HTERT RPE-1 (cell line): Measurements from ENCODE around the gene UQCRHL.
"Not testable (repeated sequence)": the region's sequence is repeated elsewhere in the genome, so short reads cannot be mapped to it uniquely, and the experiment has no call there.

ENCODE experiments used
- in situ Hi-C: fragments of 300-500 bp; cut with MboI; formaldehyde crosslinking; loops from 4 replicates; pipeline ENCODE4 v1.14.3; 2020; ENCODE audit warnings: low sequenced_read_pairs

Gene UQCRHL

DNA sequence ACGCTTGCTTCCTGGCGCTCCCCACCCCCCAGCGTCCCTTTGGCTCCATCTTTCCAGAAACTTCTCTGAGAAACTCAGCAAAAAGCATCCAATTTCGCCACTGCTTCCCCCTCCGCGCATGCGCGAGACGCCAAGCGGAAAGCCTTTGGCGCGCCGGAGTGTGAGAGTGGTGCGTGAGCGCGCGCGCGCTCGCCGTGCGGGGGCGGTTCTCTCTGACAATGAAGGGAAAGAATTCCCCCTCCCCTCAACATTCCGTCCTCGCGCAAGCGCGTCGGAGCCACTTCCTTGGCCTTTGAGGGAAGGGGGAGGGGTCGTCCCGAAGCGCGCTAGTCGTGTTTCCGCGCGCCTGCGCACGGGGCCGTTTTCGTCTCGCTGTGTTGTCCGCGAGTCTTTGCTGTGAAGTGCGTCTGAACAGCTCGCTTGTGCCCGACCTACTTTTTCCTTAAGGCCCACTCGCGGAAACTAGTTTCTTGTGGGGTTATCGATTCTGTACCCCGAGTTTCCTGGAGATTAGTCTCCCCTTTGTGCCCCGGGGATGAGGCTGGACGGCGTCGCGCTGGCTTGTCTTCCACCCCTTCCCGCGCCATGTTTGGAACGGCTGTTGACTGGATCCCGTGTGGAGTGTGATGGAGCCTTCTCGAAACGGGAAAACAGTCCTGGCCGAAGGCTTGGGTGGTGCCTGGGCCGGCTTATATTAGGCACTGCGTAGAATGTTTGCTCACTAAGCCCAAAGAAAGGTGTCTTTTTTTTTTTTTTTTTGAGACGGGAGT, 28.5 kb upstream of the UQCRHL start:
- in situ Hi-C loops: no loop called here

DNA sequence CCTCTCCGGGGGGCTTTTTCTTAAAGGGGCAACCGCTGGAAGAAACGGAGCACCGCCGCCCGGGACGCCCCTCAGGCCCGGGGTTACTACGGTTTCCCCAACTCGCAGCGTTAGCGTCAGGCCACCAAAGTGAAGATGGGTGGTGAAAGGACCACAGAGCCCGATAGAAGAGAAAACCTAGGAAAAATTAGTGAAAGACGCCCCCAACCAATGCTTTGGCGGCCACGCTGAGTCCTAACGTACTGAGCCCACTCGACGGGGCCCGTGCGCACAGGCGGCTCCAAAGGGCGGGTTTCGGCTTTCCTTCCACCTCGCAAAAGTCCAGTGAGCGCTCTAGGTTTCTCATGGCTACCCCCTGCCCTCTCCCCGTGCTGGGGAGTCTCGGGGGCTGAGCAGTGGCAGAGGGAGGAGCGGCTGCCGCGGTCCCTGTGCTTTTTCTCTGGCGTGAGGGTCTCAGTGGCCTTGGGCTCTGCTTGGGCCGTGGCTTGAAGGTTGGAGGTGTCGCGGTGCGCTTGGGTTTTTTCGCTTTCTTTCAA, 27.8 kb upstream of the UQCRHL start:
- in situ Hi-C loops: no loop called here

DNA sequence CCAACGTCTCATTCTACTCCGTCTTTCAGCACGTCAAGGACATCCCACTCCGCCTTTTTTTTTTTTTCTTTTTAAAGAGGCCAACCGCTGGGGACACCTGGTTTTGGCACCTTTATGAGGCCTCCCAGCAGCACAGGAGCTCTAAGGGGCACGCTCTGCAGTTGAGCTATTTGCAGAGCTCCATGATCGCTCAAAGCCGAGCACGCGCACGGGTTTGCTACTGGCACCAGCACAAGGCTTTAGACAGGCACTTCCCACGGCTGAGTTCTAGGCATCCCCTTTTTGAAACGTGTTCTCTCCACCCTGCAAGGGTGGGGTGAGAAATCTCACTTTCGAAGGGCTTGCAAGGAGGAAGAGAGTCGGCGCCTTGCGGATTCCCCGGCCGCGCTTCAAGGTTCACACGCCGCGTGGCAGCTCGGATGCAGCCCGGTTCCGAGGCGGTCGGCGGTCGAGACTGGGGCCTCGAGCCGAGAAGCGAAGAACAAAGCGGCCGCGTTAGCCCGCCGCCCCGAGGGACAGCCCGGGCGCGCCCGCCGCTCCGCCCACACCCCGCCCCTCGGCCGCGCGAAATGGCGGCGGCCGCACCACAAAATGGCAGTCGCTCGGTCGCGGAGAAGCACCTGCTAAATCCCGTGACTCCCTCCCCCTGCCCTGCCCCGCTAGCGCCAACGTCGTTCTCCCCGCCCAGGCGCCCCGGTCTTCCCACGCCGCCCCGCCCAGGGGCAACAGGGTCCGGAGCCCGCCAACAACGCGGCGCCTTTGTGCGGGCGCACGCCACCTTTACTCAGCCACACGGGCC, 27.2 kb upstream of the UQCRHL start:
- in situ Hi-C loops: no loop called here

DNA sequence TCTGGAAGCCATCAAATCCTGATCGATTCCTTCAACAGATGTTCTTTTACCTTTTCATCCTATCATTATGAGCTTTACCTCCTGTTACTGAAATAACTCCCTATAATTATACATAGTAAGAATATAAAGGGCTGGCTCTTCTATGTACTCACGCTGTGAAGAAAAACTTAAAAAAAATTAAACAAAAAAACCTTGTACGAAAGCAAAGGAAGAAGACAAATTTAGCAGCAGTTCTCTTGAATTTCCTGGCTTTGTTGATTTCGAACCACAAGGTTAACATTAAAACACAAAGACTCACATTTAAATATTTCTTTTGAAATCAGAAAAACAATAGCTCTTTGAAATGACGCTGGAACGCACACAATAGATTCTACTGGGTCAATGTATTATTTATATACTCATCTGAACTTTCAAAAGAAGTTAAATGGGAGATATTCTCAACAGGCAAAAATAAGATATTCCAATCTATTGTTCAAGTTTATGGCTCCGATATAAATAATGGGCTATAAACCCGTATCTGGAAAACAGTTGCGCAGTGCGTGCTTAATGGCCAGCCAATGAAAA, 26.5 kb upstream of the UQCRHL start:
- in situ Hi-C loops: no loop called here

DNA sequence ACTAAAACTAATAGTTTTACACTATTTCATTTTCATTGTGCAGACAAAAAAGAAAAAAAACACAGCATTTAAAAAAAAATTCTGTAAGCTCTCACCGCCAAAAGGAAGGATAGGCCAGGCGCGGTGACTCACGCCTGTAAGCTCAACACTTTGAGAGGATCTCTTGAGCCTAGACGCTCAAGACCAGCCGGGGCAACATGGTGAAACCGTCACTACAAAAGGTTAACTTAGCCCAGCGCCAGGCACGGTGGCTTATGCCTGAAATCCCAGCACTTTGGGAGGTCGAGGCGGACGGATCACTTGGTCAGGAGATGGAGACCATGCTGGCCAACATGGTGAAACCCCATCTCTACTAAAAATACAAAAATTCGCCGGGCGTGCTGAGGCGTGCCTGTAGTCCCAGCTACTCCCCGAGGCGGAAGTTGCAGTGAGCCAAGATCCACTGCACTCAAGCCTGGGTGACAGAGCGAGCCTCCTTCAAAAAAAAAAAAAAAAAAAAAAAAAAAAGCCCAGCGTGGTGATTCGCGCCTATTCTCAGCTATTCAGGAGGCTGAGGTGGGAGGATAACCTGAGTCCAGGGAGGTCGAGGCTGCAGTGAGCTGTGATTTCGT, 25.7 kb upstream of the UQCRHL start:
- in situ Hi-C loops: no loop called here

DNA sequence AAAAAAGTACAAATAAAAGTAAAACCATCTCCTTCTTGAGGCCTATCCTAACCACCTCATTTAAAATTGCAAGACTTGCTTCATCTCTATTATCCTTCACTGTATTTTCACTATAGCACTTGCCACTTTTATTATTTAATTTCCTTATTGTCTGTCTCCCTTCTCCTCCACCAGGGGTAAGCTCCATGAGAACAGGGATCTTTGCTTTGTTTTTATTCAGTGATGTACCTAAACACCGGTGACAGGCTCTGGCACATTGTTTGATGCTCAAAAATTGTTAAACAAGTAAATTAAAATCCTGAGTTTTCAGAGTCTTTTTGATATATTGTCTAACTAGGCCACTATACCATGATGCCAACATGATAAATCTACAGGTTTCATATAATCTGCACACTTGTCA, 22.8 kb upstream of the UQCRHL start:
- in situ Hi-C loops: no loop called here

DNA sequence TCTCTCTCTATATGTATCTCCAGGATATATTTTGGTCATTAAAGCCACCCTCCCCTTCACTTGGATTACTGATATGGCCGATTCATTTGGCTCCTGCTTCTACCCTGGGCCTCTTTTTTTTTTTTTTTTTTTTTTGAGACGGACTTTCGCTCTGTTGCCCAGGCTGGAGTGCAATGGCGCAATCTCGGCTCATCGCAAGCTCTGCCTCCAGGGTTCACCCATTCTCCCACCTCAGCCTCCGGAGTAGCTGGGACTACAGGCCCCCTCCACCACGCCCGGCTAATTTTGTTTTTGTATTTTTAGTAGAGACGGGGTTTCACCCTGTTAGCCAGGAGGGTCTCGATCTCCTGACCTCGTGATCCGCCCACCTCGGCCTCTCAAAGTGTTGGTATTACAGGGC, 21.5 kb upstream of the UQCRHL start:
- in situ Hi-C loops: not testable (repeated sequence)

DNA sequence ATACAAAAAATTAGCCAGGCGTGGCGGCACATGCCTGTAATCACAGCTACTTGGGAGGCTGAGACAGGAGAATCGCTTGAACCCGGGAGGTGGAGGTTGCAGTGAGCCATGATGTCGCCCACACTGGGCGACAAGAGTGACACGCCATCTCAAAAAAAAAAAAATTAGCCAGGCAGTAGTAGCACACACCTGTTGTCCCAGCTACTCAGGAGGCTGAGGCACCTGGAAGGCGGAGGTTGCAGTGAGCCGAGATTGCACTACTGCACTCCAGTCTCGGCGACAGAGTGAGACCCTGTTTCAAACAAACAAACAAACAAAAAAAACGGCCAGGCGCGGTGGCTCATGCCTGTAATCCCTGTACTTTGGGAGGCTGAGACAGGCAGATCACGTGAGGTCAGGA, 20.1 kb upstream of the UQCRHL start:
- in situ Hi-C loops: not testable (repeated sequence)

DNA sequence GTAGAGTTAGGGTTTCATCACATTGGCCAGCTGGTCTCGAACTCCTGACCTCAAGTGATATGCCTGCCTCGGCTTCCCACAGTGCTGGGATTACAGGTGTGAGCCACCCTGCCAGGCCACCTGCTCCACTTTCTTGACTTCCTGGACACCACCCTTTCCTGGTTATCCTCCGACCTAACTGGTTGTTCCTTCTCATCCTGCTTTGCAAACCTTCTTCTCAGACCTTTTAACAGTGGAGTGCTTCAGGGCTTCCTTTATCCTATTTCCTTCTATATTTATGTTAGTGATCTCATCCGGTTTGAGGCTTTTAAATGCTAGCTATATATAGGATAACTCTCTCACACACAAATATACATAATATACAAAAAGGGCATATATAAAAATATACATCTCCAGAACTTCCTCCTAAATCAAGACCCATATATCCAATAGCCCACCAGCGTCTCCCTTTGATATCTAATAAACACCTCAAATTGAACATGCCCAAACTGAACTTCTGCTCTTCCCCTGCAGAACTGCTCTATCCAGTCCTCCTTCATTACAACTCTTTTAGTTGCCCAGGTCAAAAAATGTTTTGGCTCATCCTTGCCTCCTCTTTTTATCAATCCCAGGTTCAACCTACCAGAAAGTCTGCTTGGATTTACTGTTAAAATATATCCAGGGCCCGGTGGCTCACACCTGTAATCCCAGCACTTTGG, 19.5 kb upstream of the UQCRHL start:
- in situ Hi-C loops: no loop called here

DNA sequence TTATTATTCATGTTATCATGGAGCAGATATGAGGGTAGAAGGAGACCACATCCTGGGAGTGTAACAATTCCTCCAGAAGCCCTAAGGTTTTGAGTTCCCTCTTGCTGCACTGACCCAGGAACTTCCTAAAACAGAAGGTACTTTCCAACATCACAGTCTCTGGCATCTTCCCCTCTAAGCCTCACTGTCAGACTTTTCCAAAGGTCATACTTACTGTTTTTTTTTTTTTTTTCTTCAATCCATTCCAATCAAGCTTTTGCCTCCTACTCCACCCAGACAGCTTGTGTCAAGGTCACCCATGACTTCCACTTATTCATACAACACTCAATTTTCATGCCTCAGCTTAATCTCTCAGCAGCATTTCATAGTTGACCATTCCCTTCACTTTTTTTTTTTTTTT, 18.4 kb upstream of the UQCRHL start:
- in situ Hi-C loops: no loop called here

DNA sequence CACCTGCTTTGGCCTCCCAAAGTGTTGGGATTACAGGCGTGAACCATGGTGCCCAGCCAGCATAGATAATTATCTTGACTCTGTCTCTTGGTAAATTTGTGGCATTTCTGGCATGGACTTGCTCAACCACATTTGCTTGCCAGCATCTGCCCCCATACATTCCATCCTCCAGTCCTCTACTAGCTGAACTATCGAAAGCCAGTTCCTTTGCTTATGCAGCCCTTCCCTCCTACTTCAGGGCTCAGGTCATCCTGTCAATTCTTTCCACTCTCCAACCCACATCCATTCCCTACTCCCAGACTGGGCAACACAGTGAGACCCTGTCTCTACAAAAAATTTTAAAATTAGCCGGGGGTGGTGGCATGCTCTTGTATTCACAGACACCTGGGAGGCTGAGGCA, 13.0 kb upstream of the UQCRHL start:
- in situ Hi-C loops: no loop called here

DNA sequence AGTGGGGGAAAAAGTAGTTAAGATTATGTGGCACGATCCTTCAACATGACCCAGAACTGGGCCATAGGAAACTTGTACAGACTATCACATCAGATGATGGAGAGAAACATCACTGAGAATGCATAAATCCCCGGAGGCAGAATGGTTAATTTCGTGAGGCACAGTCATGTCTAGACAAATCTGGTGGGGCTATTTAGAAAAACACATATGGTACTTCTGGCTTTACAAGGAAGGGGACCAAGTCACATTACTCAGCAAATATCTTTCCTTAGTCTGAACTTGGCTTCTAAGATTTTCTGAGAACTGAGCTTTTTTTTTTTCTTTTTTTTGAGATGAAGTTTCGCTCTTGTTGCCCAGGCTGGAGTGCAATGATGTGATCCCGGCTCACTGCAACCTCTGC, 9.2 kb upstream of the UQCRHL start:
- in situ Hi-C loops: no loop called here

DNA sequence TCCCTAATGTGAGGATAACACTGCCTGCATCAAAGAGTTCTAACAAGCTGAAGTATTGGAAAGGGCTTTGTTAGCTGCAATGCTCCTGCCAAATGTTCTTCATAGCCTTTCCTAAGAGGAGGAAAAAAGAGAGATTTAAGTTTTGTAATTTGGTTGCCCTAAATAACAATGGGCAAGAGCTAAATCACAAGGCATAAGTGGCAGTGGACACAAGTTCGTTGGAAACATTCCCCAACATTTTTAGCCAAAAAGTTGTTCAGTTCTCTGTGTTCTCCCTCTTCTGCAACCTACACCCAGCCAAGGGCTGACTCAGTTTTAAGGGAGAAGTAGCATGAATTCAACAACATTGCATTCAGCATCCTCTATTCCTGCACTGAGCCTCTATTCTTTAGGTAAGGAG, 2.6 kb upstream of the UQCRHL start:
- in situ Hi-C loops: no loop called here

DNA sequence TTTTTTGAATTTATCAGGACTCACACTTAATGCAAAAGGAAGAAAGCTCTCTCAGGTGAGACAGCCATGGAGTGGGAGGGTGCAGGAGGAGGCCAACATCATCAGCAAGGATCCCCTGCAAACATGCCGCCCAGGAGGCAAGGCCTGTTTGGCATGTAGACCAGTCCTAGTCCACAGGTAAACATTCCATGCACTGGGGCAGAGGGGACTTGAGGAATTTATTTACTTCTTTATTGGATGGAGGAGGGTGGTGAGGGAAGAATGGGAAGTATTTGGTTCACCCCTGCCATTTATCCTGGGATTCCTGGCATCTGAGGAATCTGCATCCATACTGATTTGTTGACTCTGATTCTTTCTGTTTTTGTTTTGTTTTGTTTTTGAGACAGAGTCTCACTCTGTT, 1.5 kb upstream of the UQCRHL start:
- in situ Hi-C loops: no loop called here

DNA sequence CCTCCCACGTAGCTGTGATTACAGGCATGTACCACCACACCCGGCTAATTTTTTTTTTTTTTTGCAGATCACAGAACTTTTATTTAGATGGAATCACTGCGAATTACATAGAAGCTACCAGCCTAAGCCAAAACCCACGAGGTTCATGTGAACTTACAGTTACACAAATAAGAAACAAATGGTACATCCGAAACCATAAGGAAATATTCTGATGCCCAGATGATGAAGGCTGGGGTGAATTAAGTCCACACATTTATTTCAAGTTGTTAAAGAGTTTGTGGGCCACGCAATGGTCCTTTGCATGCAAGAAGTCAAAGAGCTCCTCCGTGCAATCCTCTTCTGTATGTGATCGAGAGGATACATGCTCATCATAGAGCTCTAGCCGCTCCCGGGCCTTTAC, 328 bp downstream of the UQCRHL start:
- in situ Hi-C loops: no loop called here

DNA sequence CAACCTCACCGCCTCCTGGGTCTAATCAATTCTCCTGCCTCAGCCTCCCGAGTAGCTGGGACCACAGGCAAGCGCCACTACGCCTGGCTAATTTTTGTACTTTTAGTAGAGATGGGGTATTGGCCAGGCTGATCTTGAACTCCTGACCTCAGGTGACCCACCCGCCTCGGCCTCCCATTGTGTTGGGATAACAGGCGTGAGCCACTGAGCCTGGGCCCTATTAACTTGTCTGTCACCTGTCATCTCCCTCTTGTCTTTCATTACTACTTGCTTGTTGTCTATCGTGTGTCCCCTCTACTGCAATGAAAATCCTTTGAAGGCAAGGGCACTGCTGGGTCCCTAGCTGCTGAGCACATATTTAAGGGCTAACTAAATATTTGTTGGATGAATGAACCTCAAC, 3.4 kb downstream of the UQCRHL start:
- in situ Hi-C loops: no loop called here

DNA sequence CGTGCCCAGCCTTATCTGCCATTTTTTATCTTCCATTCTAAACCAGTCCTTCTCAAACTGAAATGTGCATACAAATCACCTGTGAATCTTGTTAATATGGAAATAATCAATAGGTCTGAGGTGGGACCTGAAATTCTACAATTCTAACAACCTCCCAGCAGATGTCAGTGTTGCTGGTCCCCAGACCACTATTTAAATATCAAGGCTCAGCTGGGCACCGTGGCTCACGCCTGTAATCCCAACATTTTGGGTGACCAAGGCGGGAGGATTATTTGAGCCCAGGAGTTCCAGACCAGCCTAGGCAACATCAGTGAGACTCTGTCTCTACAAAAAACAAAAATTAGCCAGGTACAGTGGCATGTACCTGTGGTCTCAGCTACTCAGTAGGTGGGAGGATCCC, 4.1 kb downstream of the UQCRHL start:
- in situ Hi-C loops: no loop called here

DNA sequence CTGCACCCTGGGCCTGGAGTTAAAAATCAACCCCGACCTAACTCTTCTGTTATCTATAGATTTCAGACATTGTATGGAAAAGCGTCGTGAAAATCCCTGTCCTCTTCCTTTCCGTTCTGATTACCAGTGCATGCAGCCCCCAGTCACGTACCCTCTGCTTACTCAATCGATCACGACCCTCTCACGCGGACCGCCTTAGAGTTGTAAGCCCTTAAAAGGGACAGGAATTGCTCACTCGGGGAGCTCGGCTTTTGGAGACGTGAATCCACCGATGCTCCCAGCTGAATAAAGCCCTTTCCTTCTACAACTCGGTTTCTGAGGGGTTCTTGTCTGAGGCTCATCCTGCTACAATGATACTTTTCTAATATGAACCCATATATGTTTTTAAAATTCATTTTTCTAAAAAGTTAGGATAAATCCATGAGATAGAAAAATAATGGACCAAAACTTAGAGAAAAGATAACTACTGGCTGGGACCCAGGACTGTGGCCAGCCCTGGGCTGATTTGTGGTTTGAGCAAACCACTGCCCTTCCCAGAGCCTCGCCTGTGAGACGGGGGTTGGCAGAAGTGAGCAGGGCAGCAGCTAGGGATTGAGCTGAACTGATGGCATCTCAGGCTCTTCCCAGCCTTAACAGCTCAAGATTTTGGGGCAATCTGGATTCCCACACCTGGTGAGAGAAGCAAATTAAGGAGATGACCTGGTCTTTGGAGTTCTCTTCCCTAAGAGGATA, 5.0 kb downstream of the UQCRHL start:
- in situ Hi-C loops: no loop called here

DNA sequence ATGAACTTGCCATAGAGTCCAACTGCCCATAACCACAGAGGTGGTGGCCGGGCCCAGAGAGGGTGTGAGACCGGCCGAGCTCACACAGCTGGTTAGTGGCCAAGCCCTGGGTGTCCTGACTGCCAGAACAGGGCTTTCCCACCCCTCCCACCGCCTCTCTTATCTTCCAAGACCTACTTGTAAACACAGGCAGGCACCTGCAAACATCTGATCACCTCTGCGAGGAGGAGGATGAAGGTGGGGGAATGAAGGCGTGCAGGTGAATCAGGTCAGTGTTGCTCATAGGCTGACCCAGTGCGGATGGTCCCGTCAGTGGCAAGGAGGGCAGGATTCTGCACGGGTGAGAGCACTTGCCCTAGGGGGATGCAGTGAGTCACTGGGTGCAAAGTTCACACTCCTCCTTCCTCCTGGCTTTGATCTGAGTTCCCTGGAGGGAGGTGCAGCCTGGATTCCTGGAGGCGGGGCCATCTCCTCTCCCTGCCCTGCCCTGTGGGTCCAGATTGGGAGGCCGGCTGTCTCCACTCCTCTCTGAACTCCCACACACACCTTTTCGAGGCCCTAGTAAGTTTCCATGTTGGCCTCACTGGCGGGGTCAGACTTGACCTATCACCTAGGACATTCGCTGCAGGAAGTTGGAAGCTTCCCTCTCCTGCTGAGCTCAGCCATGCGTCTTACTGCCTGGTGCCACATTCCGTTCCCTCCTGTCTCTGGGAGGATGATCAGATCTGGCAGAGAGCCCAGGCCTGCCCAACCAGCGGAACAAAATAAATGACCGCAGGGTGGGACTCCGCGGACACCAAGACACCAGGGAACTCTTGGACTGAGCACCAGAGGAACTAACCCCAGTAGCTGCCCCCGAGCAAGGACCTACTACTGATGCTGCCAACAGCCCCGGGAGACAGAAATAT, 7.3 kb downstream of the UQCRHL start:
- in situ Hi-C loops: no loop called here
